SU-DHL-6 (cell line): Measurements from ENCODE around the gene AJAP1.

ENCODE experiments used
- H2AFZ ChIP-seq: fragments of 200-600 bp; sonication (generic); 2 replicates; pipeline ENCODE4 v1.6.1; 2014; ENCODE audit warnings: low read depth, mild to moderate bottlenecking, moderate library complexity, mixed read lengths, antibody characterized with exemption, low read length; ENCODE audit not compliant: severe bottlenecking
- H3F3A ChIP-seq: fragments of 200-600 bp; shearing (Covaris generic); 2 replicates; pipeline ENCODE4 v1.6.0; 2016; ENCODE audit warnings: antibody characterized with exemption, mild to moderate bottlenecking; ENCODE audit not compliant: insufficient read depth
- H3K27ac ChIP-seq: fragments of 200-600 bp; sonication (generic); 2 replicates; pipeline ENCODE4 v1.5.1; 2016; ENCODE audit warnings: low read depth, mild to moderate bottlenecking, low read length, moderate library complexity, mixed read lengths
- H3K27me3 ChIP-seq: fragments of 200-600 bp; sonication (generic), shearing (Covaris generic); 2 replicates; pipeline ENCODE4 v1.6.0; 2014; ENCODE audit warnings: mild to moderate bottlenecking, low read length
- H3K36me3 ChIP-seq: fragments of 200-600 bp; sonication (generic); 2 replicates; pipeline ENCODE4 v1.6.1; 2014; ENCODE audit warnings: mild to moderate bottlenecking, low read length, mixed read lengths
- H3K4me2 ChIP-seq: fragments of 300-600, 200-600 bp; shearing (Covaris generic), sonication (generic); 2 replicates; pipeline ENCODE4 v1.6.0; 2014; ENCODE audit warnings: low read length, low read depth, mild to moderate bottlenecking; ENCODE audit not compliant: poor library complexity, severe bottlenecking
- H3K4me3 ChIP-seq: fragments of 200-600 bp; sonication (generic); 2 replicates; pipeline ENCODE4 v1.5.1; 2014; ENCODE audit warnings: antibody characterized with exemption, low read length, mild to moderate bottlenecking, mixed read lengths; ENCODE audit not compliant: insufficient read depth, poor library complexity, severe bottlenecking
- H3K79me2 ChIP-seq: fragments of 200-600 bp; sonication (generic); 2 replicates; pipeline ENCODE4 v1.6.1; 2014; ENCODE audit warnings: mild to moderate bottlenecking, low read length, moderate library complexity; ENCODE audit not compliant: insufficient read depth
- H3K9ac ChIP-seq: fragments of 200-600 bp; sonication (generic); 2 replicates; pipeline ENCODE4 v1.7.0; 2014; ENCODE audit warnings: mild to moderate bottlenecking, low read length
- H3K9me2 ChIP-seq: fragments of 200-600 bp; sonication (generic); replicated peaks from 2 replicates; pipeline ENCODE4 v1.6.1; 2014; ENCODE audit warnings: low read length; ENCODE audit not compliant: insufficient read depth
- H3K9me3 ChIP-seq: fragments of 200-600 bp; sonication (generic); 2 replicates; pipeline ENCODE4 v1.6.1; 2014; ENCODE audit warnings: low read length, mixed read lengths; ENCODE audit not compliant: insufficient read depth
- H4K20me1 ChIP-seq: fragments of 200-600 bp; sonication (generic); 2 replicates; pipeline ENCODE4 v1.6.1; 2014; ENCODE audit warnings: low read depth, mild to moderate bottlenecking, antibody characterized with exemption, low read length, moderate library complexity, mixed read lengths
- EZH2phosphoT487 ChIP-seq: fragments of 200-600 bp; sonication (generic), shearing (Covaris generic); conservative IDR thresholded peaks from 2 replicates; pipeline ENCODE4 v1.6.1; 2018; ENCODE audit warnings: mild to moderate bottlenecking, antibody characterized with exemption, low read length, moderate library complexity, mixed read lengths
- TF ChIP-seq, protein P1 (sequence below): fragments of 200-600 bp; sonication (generic); IDR thresholded peaks from one replicate; pipeline ENCODE4 v1.5.1; 2017; ENCODE audit warnings: antibody characterized with exemption, mild to moderate bottlenecking, low read length, moderate library complexity; ENCODE audit not compliant: insufficient read depth, poor library complexity, severe bottlenecking

The AJAP1 gene

DNA sequence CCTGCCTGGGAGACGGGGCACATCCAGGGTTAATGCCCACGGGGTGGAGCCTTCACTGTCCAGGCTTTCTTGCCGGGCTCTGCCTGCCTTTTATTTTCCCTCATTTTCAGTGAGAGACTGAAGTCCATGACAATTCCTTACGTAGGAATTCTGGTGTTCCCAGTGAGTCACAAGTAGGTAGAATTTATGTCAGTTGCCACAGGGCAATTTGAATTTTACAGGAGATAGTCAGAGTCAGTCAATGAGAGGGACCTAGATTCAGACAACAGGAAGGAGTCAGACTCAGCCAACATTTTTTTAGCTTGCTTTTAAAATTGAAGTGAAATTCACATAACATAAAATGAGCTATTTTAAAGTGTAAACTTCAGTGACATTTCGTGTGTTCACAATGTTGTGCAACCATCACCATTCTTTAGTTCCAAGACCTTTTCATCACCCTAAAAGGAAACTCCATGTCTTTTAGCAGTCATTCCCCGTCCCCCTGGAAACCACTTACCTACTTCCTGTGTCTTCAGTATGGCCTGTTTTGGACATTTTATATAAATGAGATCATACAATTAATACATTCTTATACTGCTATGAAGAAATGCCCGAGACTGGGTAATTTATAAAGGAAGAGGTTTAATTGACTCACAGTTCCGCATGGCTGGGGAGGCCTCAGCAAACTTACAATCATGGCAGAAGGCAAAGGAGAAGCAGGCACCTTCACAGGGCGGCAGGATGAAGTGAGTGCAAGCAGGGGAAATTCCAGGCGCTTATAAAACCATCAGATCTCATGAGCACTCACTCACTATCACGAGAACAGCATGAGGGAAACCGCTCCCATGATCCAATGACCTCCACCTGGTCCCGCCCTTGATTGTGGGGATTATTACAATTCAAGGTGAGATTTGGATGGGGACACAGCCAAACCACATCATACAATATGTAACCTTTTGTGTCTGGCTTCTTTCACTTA lies 14.6 kb downstream of the AJAP1 start:
- Histone ChIP-seq H3K36me3 (no peaks in the 10 kb centered on the region), H3K9me3 (no peaks in the 10 kb centered on the region), H4K20me1 (no peaks in the 10 kb centered on the region), H3K9ac (no peak overlapping the region), H2AFZ (no peak overlapping the region), H3K27ac (no peak overlapping the region), H3F3A (no peaks in the 10 kb centered on the region), H3K9me2 (no peaks in the 10 kb centered on the region), H3K27me3 (no peaks in the 10 kb centered on the region), H3K79me2 (no peaks in the 10 kb centered on the region), H3K4me2 (no peak overlapping the region), H3K4me3 (no peak overlapping the region)
- no peak for TF ChIP-seq EZH2phosphoT487
- TF ChIP-seq, protein P1, sequence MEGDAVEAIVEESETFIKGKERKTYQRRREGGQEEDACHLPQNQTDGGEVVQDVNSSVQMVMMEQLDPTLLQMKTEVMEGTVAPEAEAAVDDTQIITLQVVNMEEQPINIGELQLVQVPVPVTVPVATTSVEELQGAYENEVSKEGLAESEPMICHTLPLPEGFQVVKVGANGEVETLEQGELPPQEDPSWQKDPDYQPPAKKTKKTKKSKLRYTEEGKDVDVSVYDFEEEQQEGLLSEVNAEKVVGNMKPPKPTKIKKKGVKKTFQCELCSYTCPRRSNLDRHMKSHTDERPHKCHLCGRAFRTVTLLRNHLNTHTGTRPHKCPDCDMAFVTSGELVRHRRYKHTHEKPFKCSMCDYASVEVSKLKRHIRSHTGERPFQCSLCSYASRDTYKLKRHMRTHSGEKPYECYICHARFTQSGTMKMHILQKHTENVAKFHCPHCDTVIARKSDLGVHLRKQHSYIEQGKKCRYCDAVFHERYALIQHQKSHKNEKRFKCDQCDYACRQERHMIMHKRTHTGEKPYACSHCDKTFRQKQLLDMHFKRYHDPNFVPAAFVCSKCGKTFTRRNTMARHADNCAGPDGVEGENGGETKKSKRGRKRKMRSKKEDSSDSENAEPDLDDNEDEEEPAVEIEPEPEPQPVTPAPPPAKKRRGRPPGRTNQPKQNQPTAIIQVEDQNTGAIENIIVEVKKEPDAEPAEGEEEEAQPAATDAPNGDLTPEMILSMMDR: no peak

DNA sequence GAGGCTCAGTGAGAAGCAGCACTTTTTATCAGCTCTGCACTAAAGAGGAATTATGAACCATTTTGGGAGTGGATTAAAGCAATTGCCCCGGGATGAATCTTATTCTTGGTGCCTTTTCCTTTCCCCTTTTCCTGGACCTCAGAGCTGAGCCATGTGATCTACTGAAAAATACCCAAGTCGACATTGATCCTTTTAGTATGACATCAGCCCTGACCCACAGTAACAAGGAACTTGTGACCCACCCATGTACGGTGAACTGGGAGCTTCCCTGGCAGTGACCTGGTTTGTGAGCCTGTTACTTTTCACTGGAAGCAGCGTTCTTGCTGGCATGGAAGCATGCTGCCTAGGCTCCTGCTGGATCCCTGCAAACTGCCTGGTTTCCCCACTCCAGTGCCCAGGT lies 15.9 kb downstream of the AJAP1 start:
- no peak overlapping the region for H2AFZ ChIP-seq
- no peaks in the 10 kb centered on the region for H3K9me3 ChIP-seq
- TF ChIP-seq, protein P1: no peak
- no peak for TF ChIP-seq EZH2phosphoT487
- no peaks in the 10 kb centered on the region for H3F3A ChIP-seq
- H3K9ac ChIP-seq: no peak overlapping the region
- H3K79me2 ChIP-seq: no peaks in the 10 kb centered on the region
- no peaks in the 10 kb centered on the region for H3K36me3 ChIP-seq
- H3K4me2 ChIP-seq: no peak overlapping the region
- H3K4me3 ChIP-seq: no peak overlapping the region
- no peaks in the 10 kb centered on the region for H3K9me2 ChIP-seq
- H4K20me1 ChIP-seq: no peaks in the 10 kb centered on the region
- H3K27me3 ChIP-seq: no peaks in the 10 kb centered on the region
- no peak overlapping the region for H3K27ac ChIP-seq

DNA sequence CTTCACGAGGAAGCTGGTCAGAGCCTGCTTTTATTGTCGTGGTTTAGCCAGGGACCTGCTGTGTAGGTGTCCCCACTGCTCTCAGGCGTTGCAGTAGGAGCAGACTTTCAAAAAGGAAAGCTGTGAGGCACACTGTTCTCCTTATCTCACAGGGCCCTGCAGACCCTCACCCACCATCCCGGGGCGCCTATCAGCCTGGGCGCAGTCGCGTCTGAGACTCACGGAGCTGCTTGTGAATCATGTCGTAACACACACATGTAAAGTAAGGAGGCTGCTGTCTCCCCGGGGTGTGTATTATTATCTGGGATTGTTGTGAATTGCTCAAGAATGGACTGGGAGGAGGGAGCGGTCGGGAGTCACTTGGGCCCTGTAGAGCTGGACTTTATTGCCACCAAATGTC lies 17.4 kb downstream of the AJAP1 start:
- H4K20me1 ChIP-seq: no peaks in the 10 kb centered on the region
- H3K79me2 ChIP-seq: no peaks in the 10 kb centered on the region
- no peaks in the 10 kb centered on the region for H3K36me3 ChIP-seq
- no peak overlapping the region for H3K9ac ChIP-seq
- H3K9me2 ChIP-seq: no peaks in the 10 kb centered on the region
- no peaks in the 10 kb centered on the region for H3F3A ChIP-seq
- H2AFZ ChIP-seq: no peak overlapping the region
- no peaks in the 10 kb centered on the region for H3K27me3 ChIP-seq
- TF ChIP-seq, protein P1: no peak
- no peak for TF ChIP-seq EZH2phosphoT487
- H3K9me3 ChIP-seq: no peaks in the 10 kb centered on the region
- no peak overlapping the region for H3K4me2 ChIP-seq
- H3K4me3 ChIP-seq: no peak overlapping the region
- H3K27ac ChIP-seq: no peak overlapping the region
